HG03025 (cell line): ENCODE measurements around the gene WASHC2C.
"Not testable (repeated sequence)": the region's sequence is repeated elsewhere in the genome, so short reads cannot be mapped to it uniquely, and the experiment has no call there.

Experiments used
- ATAC-seq: cut with Tn5 transposase; IDR thresholded peaks from one replicate; pipeline ENCODE4 v1.9.1; 2021; ENCODE audit warnings: mild to moderate bottlenecking, moderate library complexity; ENCODE audit not compliant: unreplicated experiment, low FRiP score

The WASHC2C gene, protein sequence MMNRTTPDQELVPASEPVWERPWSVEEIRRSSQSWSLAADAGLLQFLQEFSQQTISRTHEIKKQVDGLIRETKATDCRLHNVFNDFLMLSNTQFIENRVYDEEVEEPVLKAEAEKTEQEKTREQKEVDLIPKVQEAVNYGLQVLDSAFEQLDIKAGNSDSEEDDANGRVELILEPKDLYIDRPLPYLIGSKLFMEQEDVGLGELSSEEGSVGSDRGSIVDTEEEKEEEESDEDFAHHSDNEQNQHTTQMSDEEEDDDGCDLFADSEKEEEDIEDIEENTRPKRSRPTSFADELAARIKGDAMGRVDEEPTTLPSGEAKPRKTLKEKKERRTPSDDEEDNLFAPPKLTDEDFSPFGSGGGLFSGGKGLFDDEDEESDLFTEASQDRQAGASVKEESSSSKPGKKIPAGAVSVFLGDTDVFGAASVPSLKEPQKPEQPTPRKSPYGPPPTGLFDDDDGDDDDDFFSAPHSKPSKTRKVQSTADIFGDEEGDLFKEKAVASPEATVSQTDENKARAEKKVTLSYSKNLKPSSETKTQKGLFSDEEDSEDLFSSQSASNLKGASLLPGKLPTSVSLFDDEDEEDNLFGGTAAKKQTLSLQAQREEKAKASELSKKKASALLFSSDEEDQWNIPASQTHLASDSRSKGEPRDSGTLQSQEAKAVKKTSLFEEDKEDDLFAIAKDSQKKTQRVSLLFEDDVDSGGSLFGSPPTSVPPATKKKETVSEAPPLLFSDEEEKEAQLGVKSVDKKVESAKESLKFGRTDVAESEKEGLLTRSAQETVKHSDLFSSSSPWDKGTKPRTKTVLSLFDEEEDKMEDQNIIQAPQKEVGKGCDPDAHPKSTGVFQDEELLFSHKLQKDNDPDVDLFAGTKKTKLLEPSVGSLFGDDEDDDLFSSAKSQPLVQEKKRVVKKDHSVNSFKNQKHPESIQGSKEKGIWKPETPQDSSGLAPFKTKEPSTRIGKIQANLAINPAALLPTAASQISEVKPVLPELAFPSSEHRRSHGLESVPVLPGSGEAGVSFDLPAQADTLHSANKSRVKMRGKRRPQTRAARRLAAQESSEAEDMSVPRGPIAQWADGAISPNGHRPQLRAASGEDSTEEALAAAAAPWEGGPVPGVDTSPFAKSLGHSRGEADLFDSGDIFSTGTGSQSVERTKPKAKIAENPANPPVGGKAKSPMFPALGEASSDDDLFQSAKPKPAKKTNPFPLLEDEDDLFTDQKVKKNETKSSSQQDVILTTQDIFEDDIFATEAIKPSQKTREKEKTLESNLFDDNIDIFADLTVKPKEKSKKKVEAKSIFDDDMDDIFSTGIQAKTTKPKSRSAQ (N-terminal part only)

DNA sequence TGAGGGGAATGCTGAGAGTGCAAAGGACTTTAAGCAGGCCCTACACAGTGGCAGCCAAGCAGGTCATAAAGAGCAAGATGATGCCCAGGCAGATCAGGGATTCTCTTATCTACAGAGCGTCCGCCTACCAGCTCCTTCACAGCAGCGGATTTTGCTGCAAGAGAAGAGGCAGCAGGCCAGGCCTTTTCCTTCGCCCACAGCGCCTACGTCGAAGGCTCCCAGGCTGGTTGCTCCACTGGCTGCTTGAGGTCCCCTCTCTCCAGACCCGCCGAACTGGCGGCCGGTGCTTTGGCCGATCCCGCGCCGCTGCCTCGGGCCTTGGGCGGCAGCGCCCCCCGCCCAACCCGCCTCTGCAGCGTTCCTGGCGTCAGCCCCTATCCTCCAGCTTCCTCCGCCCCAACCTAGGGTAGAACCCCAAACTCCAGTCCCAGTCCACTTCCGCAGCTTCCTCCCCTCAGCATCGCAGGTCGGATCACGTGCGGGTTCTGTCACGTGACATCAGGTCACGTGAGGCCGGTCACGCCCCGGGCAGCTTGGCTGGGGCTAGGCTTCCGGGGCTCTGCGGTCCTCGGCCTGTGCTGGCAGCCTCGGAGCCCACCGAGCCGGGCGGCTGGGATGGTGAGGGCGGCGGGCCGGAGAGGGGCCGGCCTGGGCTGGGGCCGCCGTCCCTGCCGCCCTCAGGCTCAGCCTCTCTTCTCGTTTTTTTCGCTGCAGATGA is at the start of gene WASHC2C:
Gene WASHC2C (plus strand): TSS at position 564 of the 718 bp plus-strand sequence. CDS start 52 bp downstream, at position 616.
- peak; percentile 89 for ATAC-seq

DNA sequence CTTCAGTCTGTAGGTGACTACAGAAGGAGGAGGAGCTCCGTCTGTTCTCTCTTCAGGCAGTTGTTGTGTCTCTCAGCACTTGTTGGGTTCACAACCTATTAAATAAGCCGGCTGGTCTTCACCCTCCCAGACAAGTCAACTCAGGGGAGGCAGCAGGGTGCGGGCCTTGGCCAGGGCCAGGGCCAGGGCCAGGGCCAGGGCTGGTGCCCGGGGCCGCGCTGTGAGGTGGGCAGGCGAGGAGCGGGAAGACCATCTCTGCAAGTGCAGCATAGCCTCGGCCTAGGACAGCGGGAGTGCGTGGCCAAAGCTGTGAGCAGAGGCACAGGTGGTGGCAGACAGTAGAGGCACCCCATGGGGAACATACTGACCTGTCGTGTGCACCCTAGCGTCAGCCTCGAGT is 48.6 kb upstream of the WASHC2C start:
- ATAC-seq: not testable (repeated sequence)

DNA sequence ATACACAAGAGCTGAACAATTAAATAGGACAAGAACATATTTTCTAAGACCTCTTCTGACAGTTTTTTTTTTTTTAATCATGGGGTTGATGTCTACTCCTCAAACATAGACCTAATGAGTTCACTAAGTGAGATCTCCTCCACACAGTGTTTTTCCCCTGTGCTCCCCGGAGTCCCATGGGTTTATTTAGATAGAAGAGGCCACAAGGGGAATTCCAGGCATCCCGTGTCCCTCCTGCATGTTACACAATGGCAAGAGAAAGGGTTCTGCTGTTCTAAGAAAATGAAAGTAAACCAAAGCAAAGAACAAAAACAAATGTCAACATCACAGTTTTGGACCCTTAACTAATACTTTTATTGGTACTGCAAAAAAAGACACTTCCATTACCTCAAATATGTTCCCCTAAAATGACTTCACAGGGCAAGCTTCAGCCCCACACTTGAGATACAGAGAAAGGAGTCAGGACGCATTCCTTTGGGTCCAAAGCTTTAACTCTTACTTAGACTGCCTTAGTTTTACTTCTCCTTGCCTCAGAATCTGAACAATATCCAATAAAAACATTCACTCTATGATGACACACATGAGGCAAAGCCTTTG is 16.8 kb upstream of the WASHC2C start:
- ATAC-seq: not testable (repeated sequence)

DNA sequence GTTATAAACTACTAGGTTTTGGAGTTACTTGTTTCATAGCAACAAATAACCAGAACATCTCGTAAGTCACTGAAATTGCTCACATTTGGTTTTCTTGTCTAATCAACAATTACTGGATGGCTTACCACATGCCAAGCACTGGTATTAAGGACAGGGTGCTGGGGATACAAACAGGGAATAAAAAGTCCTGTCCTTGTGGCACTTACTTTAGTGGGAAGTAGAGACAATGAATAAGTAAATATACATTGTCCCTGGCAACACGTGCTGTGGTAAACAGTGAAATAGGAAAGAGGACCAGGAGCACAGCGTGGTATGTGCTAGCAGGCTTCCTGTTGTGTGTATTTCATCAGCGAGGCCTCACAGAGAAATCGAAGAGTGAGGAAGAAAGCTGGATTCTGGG is 15.8 kb upstream of the WASHC2C start:
- not testable (repeated sequence) for ATAC-seq

DNA sequence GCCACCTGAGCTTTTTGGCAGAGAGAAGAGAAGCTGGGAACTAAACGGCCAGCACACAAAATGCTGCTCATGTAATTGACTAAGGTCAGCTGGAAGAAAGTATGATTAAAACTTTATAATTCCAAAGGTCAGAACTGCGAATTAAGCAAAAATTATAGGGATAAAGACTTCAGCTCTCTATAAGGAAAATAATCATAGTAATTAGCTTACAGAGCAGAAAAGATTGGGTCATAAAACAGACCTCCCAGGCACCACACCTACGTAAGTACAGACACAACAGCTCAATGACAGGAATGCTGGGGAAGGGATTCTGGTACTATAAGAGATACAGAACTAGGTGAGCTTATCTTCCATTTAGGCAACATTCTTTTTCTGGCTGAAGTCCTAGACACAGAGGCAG is 10.0 kb upstream of the WASHC2C start:
- ATAC-seq: not testable (repeated sequence)

DNA sequence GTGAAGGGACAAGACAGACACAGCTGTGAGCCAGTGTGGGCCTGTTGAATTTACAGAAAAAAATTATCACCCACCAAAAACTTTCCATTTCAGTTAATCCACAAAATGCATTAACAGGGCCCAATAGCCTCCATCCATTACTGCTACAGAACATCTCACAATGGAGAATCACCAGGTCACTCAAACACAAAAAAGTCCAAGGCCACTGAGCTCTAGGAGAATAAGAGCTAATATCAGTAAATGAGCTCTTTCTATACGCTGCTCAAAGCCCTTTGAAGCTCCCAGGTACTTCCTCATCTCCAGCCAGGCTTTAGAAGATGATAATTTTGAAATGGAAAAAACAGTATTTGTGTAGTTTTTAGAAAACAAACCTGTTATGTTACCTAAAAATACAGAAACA is 9.4 kb upstream of the WASHC2C start:
- not testable (repeated sequence) for ATAC-seq

DNA sequence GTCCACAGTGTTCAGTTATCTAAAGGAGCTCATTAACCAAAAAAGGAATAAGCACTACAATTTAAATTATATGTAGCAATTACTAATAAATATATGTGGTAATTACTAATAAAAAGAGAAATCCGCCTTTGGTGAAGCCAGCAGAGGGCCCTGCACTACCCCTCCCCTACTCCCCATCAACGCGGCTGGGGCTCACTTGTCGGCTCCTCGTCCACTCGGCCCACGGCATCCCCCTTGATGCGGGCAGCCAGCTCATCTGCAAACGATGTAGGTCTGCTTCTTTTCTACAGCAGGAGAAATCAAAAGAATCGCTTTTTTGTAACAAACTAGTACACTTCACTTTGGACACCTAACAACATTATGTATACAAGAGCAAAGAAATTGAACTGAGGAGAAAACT is 5.6 kb upstream of the WASHC2C start:
- ATAC-seq: not testable (repeated sequence)

DNA sequence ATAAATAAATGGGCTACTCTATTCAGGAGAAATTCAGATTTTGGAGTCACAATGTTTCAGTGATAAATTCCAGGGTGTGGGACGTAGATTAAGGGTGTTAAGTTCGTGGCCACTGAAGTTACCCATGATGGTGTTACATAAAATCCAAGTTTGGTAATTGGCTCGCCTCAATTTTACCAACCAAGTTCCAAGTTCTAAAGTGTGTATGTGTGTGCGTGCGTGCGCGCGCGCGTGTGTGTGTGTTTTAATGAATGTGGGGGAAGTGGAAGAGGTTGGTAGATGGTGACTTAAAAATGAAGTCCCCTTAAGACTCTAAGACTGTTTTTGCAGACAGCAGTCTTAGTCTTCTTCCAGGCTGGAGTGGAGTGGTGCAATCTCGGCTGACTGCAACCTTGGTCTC is 3.2 kb upstream of the WASHC2C start:
- not testable (repeated sequence) for ATAC-seq

DNA sequence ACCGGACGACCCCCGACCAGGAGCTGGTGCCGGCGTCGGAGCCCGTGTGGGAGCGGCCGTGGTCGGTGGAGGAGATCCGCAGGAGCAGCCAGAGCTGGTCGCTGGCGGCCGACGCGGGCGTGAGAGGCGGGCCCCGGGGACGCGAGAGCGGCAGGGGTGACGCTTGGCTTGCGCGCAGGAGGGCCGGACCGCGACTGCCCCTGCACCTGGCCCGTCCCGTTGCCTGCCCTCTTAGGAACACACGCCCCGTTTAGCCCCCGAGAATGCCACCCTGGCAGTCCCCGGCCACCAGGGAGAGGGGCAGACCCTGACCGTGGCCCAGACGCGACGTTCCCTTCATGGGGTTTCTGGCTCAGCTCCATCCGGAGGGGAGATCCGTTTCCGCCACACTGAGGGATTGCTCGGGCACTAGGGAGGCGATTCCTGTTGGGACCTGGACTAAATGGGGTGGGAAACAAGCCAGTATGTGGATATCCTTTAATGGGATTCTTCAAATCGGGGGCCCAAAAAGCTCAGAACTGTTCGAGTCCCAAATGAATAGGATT is 427 bp downstream of the WASHC2C start:
- ATAC-seq: peak; percentile 55

DNA sequence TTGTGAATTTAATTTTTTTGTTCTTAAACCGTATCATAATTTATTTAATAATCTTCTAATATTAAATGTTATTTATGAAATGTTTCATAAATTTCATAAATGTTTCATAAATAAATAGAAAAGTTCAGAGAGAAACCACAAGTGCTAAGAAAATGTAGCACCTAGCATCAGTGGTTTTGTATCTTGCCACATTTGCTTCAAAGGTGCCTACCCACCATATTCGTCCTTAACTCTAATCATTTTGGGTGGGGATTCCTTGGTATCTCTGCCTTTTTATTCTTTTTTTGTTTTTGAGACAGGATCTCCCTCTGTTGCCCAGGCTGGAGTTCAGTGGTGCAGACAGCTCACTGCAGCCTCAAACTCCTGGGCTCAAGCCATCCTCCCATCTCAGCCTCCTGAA is 7.4 kb downstream of the WASHC2C start:
- ATAC-seq: not testable (repeated sequence)

DNA sequence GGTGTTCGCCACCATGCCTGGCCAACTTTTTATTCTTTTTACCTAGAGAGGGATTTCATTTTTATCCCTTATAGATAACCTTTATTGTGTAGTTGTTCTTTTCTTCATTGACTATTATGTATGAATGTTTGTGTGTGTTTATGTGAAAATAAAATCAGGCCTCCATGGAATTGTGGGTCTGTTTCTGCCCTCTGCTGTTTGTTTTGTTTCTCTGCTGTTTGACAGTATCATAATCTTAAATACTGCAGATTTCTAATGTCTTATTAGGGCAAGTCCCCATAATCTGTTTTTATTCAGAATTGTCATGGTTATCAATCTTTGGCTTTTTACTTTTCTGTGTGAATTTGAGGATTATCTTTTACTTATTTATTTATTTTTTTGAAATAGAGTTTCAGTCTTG is 7.8 kb downstream of the WASHC2C start:
- not testable (repeated sequence) for ATAC-seq

DNA sequence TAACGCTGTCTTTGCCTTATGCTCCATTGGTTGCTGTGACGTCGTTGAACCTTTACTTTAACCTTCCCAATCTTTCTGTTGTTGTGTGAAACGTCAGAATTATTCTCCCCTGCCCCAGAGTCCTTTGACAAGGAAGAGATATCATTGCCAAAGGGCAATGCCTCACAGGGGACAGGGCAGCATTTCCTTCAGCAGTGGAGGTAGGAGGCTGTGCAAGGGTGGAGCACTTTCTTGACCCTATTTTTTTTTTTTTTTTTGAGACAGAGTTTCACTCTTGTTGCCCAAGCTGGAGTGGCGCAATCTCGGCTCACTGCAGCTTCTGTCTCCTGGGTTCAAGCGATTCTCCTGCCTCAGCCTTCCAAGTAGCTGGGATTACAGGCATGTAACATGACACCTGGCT is 14.5 kb downstream of the WASHC2C start:
- not testable (repeated sequence) for ATAC-seq

DNA sequence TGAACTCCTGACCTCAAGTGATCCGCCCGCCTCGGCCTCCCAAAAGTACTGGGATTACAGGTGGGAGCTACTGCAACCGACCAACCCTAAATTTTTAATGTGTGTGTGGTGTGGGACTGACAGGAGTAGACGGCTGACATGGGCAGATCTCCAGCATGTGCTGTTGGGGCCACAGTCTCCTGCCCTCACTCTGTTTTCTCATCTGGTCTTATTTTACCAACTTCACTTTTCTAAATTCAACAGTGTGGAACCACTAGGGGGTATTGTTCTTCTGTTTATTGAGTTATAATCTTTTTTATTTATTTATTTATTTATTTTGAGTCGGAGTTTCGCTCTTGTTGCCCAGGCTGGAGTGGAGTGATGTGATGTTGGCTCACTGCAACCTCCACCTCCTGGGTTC is 14.9 kb downstream of the WASHC2C start:
- ATAC-seq: not testable (repeated sequence)

DNA sequence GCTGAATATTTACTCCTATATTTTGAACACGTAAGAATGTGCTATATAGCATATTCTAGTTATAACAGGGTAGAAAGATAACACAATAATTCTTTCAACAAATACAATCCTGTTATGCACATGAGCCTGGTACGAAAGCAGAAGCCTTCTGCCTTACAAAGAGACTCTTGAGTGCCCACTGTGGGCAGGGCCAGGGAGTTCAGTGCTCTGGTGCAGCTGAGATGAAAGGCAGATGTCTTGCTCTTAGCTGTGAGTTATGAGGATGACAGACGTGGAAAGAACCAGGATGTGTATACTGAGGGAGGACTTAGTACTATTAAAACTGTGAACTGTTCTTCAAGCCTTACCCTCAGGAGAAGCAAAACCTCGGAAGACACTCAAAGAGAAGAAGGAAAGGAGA is 24.1 kb downstream of the WASHC2C start:
- not testable (repeated sequence) for ATAC-seq

DNA sequence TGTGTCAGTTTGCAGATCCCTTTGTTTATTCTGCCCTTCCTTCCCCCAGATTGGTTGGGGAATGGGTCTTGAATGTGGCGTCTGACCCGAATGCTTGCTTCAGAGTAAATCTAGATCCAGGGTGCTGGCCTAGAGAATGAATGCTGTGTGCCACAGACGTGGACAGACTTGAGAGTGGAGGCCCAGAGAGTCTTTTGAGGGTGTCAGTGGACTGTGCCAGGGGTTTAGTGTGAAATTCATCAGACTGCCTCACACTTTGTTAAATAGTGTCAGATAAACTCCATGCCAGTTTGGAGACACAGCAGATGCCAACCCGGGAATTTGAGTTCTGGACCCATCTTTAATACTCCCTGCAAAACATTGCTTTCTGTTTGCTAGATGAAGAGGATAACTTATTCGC is 25.1 kb downstream of the WASHC2C start:
- not testable (repeated sequence) for ATAC-seq

DNA sequence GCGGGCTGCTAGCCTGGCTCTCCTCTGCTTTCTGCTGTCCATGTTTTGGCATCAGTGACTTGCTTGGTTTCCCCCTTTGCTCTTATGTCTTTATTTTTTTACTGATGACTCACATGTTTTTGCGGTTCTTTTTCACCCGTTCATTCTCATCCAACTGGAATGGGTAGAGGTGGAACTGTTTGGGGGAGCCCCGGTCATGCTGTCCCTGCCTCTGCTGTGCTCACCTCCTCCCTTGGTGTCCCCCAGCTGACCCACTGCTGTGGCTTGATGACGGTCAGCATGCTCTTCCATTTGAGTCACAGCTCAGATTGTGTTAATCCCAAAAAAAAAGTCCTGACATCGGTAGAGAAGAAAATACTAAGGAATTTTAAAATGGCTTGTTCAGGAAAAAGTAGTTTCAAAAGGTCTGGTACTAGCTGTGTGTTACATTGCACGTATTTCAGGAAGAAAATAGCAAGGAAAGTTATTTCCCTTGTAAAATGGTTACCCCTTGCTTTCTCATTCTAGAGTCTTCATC is 27.0 kb downstream of the WASHC2C start:
- ATAC-seq: not testable (repeated sequence)

DNA sequence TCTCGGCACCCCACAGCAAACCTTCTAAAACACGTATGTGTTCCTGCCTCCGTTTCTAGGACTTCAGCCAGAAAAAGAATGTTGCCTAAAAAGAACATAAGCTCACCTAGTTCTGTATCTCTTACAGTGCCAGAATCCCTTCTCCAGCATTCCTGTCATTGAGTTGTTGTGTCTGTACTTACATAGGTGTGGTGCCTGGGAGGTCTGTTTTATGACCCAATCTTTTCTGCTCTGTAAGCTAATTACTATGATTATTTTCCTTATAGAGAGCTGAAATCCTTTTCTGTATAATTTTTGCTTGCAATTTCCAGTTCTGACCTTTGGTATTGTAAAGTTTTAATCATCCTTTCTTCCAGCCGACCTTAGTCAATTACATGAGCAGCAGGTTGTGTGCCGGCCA is 28.0 kb downstream of the WASHC2C start:
- ATAC-seq: not testable (repeated sequence)

DNA sequence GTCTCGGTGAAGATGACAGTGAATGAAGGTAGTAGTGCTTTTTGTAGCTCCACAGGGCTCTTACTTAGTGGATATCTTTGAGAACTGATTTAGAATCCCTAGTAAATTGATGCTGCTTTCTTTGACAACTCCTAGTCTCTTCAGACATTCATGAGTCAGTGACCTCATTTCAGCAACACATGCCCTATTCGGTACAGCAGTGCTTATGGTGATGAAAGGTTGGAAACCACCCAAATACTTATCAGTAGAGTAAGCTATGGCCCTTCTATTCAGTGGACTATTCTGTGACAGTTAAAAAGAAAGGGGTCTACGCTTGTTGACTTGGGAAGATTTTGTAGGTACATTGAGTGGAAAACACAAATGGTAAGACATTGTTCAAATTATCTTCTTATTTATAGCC is 29.0 kb downstream of the WASHC2C start:
- ATAC-seq: not testable (repeated sequence)
